Upper lobe of right lung (tissue), 1 donor: ENCODE data around the gene UCP3. TPM values are rescaled to one million over a fixed set of nuclear protein-coding genes. Genes with fewer than 3 reads are reported as not detected.

Source experiments
- ATAC-seq: fragments of 200-7000 bp; cut with Tn5 transposase; one replicate; pipeline ENCODE4 v1.9.1; 2020; ENCODE audit warnings: mild to moderate bottlenecking, moderate library complexity
- DNase-seq: peaks from one replicate; pipeline ENCODE4 v3.0.0-alpha.2; 2020
- H3K27ac ChIP-seq: fragments of 200-600 bp; one replicate; pipeline ENCODE4 v1.8.0; 2022
- H3K27me3 ChIP-seq: fragments of 200-600 bp; one replicate; pipeline ENCODE4 v1.8.0; 2022; ENCODE audit warnings: mild to moderate bottlenecking
- H3K36me3 ChIP-seq: fragments of 200-600 bp; one replicate; pipeline ENCODE4 v1.8.0; 2022
- H3K4me1 ChIP-seq: fragments of 200-600 bp; one replicate; pipeline ENCODE4 v1.8.0; 2022
- H3K4me3 ChIP-seq: fragments of 200-600 bp; one replicate; pipeline ENCODE4 v1.8.0; 2022; ENCODE audit warnings: mild to moderate bottlenecking
- H3K9me3 ChIP-seq: fragments of 200-600 bp; one replicate; pipeline ENCODE4 v1.8.0; 2022
- intact Hi-C: fragments of 100-400 bp; cut with DNase I; formaldehyde crosslinking; loops from one replicate; pipeline ENCODE4 v1.11.0; 2022
- total RNA-seq: library from RNA; stranded (reverse); fragmentation: NEBNext Ultra II Directional; extraction: Animal tissue kit (Norgen Biotek cat#: 25700); gene quantifications from one replicate; pipeline ENCODE4 v1.2.1, GENCODE V29; 2021
- TF ChIP-seq, protein P1 (sequence below): fragments of 200-600 bp; IDR thresholded peaks from one replicate; pipeline ENCODE4 v1.8.0; 2022; ENCODE audit warnings: antibody characterized with exemption
- donor health status: DM: no; HTN: yes; CAD: no; lungs with severe emphysema.

The UCP3 gene
- total RNA-seq, 1 donor from 2014 or later = 2.6 TPM

DNA sequence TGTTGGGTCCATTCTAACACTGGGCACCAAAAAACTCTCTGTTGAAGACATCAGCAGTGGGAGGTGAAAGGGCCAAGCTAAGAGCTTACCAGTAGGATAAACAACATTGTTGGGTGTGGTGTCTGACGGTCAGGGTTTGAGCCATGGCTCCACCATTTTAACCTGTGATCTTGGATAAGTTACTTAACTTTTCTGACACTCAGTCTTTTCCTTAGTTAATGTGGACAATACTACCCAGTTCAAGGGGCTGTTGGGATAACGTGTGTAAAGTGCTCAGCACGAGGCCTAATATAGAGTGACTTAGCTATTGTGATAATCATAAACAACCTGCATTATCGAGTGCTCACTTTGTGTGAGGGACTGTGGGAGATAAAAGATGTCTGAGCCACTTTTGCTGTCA, 6.1 kb downstream of the UCP3 start:
- Histone ChIP-seq H3K27ac (no peak overlapping the region), H3K9me3 (no peaks in the 10 kb centered on the region), H3K4me1 (no peaks in the 10 kb centered on the region), H3K36me3 (no peaks in the 10 kb centered on the region), H3K27me3 (no peaks in the 10 kb centered on the region), H3K4me3 (no peak overlapping the region)
- TF ChIP-seq, protein P1, sequence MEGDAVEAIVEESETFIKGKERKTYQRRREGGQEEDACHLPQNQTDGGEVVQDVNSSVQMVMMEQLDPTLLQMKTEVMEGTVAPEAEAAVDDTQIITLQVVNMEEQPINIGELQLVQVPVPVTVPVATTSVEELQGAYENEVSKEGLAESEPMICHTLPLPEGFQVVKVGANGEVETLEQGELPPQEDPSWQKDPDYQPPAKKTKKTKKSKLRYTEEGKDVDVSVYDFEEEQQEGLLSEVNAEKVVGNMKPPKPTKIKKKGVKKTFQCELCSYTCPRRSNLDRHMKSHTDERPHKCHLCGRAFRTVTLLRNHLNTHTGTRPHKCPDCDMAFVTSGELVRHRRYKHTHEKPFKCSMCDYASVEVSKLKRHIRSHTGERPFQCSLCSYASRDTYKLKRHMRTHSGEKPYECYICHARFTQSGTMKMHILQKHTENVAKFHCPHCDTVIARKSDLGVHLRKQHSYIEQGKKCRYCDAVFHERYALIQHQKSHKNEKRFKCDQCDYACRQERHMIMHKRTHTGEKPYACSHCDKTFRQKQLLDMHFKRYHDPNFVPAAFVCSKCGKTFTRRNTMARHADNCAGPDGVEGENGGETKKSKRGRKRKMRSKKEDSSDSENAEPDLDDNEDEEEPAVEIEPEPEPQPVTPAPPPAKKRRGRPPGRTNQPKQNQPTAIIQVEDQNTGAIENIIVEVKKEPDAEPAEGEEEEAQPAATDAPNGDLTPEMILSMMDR = no peak
- DNase-seq = no peak
- ATAC-seq = no peak
- intact Hi-C loops = no loop called here

DNA sequence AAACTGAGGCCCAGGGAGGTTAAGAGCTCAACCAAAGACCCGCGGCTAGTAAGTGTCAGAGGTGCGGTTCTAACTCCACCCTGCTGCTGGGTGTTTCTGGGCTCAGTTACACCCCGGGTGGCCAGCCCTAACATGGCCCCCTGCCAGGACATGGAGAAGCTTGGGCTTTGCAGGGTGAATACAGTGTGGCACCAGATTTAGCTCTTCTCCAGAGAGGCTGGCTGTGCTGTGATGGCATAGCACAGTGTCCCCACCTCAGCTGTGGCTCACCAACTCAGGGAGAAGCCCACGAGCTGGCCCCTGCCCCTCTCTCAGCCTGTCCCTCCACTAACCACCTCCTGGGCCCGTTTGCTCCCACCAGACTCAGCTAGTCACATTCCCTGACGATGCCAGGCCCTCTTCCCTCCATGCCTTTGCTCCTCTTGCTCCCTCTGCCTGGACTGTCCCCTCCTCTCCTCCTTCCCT, 7.0 kb downstream of the UCP3 start:
- H3K27me3 ChIP-seq = no peaks in the 10 kb centered on the region
- DNase-seq = no peak
- no peaks in the 10 kb centered on the region for H3K4me1 ChIP-seq
- no peak overlapping the region for H3K27ac ChIP-seq
- H3K9me3 ChIP-seq = no peaks in the 10 kb centered on the region
- no peak for ATAC-seq
- intact Hi-C loops = no loop called here
- TF ChIP-seq, protein P1 = no peak
- no peak overlapping the region for H3K4me3 ChIP-seq
- H3K36me3 ChIP-seq = no peaks in the 10 kb centered on the region

DNA sequence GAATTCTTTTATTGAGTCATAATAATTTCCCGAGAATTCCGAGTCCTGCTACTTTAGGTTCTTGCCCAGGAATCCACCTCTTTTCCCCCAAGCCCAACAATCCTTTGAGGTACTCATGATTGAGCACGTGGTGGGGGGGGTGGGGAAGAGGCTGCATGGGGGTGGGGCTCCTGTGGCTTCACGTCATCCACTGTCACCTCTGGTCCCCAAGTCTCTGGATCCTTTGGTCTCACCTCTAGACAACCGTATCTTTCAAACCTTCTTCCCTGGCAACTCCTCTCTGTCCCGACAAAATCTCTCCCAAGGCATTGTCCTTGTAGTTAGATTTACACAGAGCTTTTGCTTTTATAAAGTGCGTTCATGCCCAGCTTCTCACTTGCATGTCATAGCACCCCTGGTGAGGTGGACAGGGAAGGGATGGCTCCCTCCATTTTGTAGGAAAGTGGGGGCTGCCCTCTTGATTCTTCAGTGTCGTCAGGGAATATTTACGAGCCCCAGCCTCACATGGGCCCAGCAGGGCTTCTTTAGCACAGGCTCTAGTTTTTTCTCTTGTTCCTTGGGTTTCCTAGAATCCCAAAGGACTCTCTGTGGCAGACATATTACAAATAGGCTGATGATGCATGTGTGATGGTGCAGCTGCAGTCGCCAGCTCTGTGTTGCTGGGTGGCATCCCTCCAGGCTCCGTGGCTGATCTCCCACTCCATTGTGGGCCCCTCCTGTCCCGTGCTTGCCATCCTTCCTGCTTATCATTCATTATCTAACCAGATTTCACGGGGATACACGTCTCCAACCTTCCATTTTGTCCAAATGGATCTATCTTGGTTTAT, 8.4 kb downstream of the UCP3 start:
- no peaks in the 10 kb centered on the region for H3K4me1 ChIP-seq
- intact Hi-C loops = no loop called here
- TF ChIP-seq, protein P1 = no peak

DNA sequence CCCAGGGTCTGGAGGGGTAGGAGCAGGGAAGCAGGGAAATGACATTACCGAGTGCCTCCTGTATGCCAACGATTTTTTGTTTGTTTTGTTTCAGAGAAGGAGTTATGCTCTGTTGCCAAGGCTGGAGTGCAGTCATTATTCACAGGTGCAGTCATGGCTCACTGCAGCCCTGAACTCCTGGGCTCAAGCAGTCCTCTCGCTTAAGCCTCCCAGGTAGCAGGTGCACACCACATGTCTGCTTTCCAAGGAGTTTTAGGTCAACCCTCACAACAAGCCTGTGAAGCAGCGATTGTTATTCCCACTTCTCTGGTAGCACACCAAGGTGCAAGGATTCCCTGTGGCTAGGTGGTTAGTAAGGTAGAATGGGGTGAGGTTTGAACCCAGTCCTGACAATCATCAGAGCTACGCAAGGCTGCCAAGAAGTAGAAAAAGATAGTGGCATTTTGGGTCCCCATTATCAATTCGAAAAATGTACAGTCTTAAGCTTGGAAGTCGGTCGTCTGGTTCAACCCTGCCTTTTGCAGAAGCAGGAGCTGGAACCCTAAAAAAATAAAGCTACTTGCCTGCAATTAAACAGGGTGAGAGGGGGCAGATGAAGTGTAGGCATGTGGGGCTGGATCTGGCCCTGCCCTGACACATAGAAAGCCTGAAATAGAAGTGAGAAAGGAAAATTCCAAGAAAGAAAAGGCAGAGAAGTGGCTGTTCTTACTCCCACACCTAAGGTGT, 9.1 kb downstream of the UCP3 start:
- no peak for ATAC-seq
- TF ChIP-seq, protein P1 = no peak
- Histone ChIP-seq H3K9me3 (no peaks in the 10 kb centered on the region), H3K4me1 (no peaks in the 10 kb centered on the region), H3K4me3 (no peak overlapping the region), H3K27ac (no peak overlapping the region), H3K36me3 (no peaks in the 10 kb centered on the region), H3K27me3 (no peaks in the 10 kb centered on the region)
- intact Hi-C loops = no loop called here
- no peak for DNase-seq

More for the DNA sequence above, 8.4 kb downstream of the UCP3 start:
- Histone ChIP-seq H3K4me3 (no peak overlapping the region), H3K27me3 (no peaks in the 10 kb centered on the region), H3K9me3 (no peaks in the 10 kb centered on the region), H3K36me3 (no peaks in the 10 kb centered on the region), H3K27ac (no peak overlapping the region)
- DNase-seq (no peak), ATAC-seq (no peak)

DNA sequence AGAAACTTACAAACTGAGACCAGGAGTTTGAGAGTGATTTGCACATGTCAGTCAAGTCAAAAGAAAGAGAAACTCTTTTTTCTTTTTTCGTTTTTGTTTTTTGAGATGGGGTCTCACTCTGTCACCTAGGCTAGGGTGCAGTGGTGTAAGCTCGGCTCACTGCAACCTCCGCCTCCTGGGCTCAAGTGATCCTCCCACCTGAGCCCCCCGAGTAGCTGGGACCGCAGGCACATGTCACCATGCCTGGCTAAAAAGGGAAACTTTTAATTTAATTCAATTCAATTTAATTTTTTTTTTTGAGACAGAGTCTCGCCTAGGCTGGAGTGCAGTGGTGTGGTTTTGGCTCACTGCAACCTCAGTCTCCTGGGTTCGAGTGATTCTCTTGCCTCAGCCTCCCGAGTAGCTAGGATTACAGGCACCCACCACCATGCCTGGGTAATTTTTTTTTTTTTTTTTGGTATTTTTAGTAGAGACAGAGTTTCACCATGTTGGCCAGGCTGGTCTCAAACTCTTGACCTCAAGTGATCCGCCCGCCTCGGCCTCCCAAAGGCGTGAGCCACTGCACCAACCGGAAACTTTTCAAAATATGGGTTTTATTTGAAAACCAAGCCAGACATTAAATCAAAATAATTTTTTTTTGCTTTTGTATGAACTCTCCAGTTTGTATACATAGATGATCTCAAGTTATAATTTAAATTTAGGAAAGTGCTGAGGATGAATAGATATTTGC, 9.9 kb downstream of the UCP3 start:
- intact Hi-C loops = no loop called here
- H3K4me3 ChIP-seq = no peak overlapping the region
- ATAC-seq = no peak

More for the DNA sequence above, 9.9 kb downstream of the UCP3 start:
- DNase-seq = no peak
- Histone ChIP-seq H3K27ac (no peak overlapping the region), H3K36me3 (no peaks in the 10 kb centered on the region), H3K4me1 (no peaks in the 10 kb centered on the region), H3K9me3 (no peaks in the 10 kb centered on the region), H3K27me3 (no peaks in the 10 kb centered on the region)
- TF ChIP-seq, protein P1 = no peak
